GM21786 (cell line): Measurements from ENCODE around the gene PGBD5.

Source experiments
- ATAC-seq: cut with Tn5 transposase; IDR thresholded peaks from one replicate; pipeline ENCODE4 v1.9.1; 2021; ENCODE audit not compliant: unreplicated experiment

The PGBD5 gene

GRCh38 chr1:230283678-230284077 is 142.5 kb downstream of the PGBD5 start:
- ATAC-seq = no peak

GRCh38 chr1:230282157-230282556 is 144.0 kb downstream of the PGBD5 start:
- peak; percentile 59 for ATAC-seq

DNA sequence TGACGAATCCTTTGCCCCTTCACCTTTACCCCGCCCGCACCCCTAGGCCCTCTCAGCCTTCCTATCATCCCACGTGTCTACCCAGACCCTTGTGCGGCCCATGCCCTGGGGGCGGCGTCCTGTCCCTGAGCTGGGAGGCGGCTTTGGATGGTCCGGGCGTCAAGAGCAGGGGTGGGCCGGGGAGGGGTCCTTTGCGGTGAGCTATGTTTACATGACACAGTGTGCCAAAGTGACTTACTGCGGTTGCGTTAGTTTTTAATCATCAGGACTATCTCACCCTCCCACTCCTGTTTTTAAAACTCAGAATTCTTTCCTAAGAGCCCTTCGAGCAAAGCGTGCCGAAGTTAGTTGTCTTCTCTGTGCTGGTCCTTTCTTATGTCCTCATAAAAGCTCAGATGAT is 144.6 kb downstream of the PGBD5 start:
- no peak for ATAC-seq

DNA sequence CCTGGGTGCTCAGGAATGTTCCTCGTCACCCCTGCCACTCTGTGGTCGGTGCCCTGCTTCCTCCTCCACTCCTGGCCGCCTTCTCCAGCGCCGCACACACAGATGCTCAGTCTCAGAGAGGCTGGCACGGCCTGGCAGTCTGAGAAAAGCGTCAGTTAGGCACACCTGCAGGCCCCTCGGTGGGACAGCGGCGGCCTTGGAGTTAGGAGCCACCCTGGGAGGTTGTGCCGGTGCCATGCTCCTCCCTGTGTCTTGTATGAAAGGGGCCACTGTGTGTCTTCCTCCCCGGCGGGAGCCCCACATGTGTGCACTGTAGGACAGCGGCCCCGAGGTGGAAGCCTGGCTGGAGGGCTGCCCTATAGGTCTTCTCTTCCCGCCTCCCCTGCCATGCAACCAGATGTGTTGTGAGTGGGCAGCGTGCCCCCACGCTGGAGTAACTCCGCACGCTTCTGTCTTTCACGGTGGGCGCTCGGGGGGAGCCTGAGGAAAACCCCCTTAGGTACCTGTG is 145.2 kb downstream of the PGBD5 start:
- ATAC-seq = no peak

DNA sequence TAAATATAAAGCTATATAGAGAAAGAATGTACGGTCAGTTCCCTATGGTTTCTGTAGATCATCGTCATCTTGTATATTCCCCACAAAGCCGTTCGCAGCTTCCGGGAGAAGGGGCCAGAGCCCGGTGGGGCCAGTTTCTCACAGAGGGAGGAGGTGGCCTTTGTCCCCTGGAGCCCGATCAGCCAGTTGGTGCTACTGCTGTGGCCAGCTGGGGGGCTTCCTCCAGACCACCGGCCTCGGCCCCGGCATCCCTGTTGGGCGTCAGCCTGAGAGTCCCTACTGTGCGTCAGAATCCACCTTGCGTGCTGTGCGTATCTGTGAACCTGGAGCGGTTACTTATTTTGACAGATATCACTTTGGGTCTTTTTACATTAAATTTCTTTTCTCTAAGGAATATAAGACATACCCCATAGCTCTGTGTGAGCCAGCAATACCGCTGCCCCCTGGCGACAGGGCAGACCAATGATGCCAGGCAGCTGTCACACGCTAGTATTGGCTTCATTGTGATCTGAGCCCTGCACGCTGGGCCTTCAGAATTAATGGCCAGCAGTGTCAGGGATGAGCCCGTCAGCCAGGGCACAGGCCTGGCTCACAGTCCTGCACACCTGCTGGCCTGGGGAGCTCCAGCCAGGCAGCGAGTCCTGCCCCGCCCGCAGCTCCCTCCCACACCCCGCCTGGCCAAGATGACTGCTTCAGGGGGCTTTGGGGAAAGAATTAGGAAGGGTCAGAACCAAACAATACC is 145.9 kb downstream of the PGBD5 start:
- no peak for ATAC-seq

DNA sequence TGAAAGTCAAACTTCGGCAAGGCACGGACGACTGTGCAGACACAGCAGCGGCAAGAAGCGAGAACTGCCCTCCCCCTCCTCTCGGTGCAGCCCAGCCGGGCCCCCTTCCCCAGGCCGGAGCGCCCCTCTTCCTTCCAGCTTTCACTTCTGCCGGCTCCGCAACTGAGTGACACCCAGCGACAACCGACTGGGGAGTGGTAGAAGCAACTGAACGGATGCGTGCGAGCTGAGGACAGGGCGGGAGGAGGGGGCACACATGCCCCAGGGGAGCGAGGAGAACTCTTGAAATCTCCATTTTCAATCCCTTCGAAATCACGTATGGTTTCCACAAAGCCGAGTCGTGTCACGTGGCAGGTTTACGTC is 146.6 kb downstream of the PGBD5 start:
- no peak for ATAC-seq

DNA sequence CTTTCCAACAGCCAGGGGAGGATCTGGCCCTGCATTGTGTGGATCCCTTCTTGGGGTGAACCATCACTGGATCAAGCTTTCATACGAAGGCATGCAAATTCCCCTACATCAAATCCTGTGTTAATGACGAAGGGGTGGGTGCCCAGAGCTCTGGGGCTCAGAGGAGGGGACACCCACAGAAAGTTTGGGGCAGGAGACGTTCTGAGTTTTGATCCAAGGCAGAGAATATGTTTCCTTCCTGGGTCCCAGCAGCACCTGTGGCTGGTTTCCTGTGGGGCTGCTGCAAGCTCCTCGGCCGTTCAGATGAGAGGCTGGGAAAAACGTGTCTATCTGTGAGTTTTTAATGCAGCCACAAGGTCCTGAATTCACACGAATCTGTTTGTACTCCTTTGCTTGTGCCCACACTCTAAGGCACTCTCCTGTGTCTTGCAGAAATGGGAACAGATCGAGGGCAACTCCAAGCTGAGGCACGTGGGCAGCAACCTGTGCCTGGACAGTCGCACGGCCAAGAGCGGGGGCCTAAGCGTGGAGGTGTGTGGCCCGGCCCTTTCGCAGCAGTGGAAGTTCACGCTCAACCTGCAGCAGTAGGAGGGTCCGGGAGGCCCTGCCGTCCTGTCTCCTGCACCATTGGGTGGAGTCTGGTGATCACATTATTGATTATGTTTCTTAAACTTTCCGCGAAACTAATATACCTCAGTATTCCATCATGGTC is 147.1 kb downstream of the PGBD5 start:
- no peak for ATAC-seq

- no peak for ATAC-seq
Measured at GRCh38 chr1:230278376-230278775, 147.8 kb downstream of the PGBD5 start.

GRCh38 chr1:230277201-230278025 is 148.7 kb downstream of the PGBD5 start:
- ATAC-seq = no peak

DNA sequence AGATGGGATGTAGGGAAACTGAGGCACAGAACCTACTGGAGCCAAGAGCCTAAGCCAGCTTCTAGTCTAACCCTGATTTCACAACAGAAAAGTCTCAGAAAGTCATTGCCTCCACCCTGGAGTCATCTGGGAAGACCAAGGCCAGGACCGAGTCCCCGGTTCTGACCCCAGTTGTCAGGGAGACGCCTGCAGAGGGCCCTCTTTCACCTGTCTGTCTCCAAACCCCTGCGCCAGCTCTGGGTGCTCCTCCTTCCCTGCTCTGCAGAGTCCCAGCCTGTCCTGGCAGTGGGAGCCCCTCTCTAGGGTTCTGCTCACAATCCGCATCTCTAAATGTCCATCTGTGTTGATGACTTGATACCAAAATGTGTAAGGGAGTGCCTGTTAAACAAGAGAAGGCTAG is 149.7 kb downstream of the PGBD5 start:
- ATAC-seq = no peak

DNA sequence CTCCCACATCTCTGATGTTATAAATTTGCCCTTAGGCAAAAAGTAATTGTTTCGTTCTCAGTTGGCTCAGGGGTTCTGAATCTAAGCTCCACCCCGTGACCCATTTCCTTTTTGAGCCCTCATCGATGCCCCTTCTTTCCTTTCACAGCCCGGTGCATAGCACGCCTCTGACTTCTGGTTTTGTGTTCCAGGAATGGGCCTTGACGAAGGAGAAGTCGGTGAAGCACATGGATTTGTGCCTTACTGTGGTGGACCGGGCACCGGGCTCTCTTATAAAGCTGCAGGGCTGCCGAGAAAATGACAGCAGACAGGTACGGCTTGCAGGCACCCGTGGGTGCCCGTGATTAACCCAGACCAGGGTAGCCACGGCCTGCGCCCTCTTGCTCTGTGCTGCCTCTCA is 151.9 kb downstream of the PGBD5 start:
- no peak for ATAC-seq

DNA sequence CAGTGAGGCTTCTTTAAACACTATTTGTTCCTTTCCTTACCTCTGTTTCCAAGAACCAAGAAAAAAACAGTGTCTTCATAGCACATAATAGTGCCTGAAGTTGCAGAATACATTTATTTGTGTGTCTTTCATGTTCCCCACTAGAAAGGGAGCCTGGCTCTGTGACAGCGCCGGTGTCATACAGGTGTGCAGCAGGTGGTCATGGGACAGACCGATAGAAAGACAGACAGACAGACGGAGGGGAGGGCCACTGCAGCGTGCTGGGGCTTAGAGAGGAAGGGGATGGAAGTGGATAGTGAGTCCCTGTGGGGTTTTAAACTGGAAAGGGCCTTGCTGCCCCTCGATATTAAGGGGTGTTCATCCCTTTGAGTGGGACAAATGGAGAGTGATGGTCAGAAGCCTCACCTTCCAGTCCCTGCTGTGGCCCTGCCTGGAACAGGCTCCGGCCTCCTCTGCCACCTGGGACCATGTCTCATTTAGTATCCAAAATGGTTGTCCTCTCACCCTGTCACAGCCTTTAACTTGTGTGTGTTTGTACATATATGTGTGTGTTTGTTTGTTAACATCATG is 152.9 kb downstream of the PGBD5 start:
- ATAC-seq = no peak

DNA sequence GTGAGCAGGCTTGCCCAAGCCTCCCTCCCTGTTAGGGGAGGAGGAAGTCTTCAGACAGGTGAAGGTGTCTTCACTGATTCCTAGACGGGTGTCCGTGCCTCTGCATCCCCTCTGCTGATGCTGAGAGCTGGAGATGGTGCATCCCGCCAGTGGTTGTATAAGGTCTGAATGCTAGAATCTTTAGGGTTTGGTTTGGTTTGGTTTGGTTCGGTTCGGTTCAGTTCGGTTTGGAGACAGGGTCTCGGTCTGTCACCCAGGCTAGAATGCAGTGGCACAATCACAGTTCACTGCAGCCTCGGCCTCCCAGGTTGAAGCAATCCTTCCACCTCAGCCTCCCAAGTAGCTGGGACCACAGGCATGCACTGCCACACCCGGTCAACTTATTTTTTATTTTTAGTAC is 153.6 kb downstream of the PGBD5 start:
- ATAC-seq = no peak

GRCh38 chr1:230271300-230272035 is 154.7 kb downstream of the PGBD5 start:
- no peak for ATAC-seq

DNA sequence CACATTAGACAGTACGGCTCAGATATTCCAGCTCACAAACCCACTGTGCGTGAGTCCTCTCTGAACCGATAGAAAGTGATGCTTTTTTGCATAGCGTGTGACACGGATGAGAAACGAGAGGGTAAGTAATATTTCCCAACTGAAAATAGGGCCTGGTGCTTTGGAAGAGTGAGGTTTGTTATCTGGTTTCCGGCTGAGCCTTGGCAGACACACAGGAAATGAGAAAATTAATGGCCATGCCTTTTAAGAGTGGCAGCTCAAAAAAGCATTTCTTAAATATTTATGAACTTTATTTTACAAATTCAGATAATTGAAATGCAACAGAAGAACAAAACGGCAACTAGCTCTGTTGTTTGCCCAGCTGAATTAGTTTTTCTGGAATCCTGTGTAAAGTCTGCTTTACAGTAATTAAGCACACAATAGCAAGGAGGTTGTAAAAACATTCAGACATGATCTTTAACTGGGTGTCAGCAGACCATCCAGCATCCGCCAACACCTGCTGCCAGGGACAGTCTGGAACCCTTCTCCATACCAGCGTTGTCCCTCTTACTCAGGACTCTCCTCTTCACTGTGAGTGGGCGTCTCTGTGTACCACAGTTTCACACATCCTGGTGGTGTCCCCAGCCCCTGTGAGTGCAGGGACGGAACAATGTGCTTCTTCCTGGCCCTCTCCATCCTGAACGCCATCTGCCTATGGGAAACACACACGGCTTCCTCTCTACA is 155.4 kb downstream of the PGBD5 start:
- peak; percentile 70 for ATAC-seq

DNA sequence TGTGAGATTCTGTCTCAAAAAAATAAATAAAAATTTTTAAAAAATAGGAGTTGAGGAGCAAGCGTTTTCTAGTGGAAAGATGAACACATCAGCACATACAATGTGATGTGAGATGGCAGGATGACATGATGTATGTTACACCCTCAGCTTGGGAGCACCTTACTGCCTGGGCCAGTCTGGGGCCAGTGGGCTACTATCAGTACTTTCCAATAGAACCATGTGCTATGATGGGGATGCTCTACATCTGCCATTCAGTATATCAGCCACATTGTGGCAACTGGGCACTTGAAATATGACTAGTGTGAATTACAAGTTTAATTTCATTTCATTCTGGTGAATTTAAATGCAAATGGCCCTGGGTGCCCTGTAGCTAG is 156.0 kb downstream of the PGBD5 start:
- no peak for ATAC-seq

- no peak for ATAC-seq
Measured at GRCh38 chr1:230268371-230269170, 157.6 kb downstream of the PGBD5 start.

GRCh38 chr1:230267338-230268065 is 158.6 kb downstream of the PGBD5 start:
- ATAC-seq = no peak

DNA sequence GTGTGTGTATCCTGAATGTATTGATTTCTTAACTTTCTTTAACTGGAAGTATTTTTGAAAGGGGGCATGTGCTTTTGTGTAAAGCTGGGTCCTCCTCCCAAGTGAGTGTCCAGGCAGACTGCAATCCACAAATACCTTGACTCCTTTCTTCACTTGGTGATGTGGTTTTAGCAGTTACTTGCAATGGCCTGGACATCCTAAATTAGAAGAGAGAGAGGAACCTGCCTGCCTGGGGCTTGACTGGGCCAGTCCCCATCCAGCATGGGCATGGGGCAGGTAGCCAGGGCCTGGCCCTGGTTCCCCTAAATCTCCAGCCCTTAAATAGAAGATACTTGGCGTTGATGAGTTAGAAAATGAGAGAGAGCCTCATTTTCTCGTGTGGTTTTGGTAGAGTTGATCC is 159.7 kb downstream of the PGBD5 start:
- no peak for ATAC-seq
